Posterior vena cava (tissue), 2 donors: Measurements from ENCODE around the gene TMCC3. TPM values are rescaled to one million over a fixed set of nuclear protein-coding genes. Genes with fewer than 3 reads are reported as not detected.
A peak's percentile ranks its signal among the peaks of the same experiment; 100 is the strongest.

Source experiments
- DNase-seq: peaks from one replicate; pipeline ENCODE4 v3.0.0-alpha.2; 2020; ENCODE audit warnings: low spot score
- intact Hi-C, 2 donors: fragments of 100-400 bp; cut with DNase I; formaldehyde crosslinking; loops; one replicate each; pipeline versions ENCODE4 v1.14.1 to v1.14.2; 2022 to 2023
- total RNA-seq, 2 donors: library from RNA; stranded (reverse); fragmentation: NEBNext Ultra II Directional; extraction: Animal tissue kit (Norgen Biotek cat#: 25700); gene quantifications; one replicate each; pipeline ENCODE4 v1.2.1, GENCODE V29; 2021
- donor health status: DM: yes; HTN: yes; CAD: no.
- donor health status: DM: yes; HTN: yes; CAD: no.

Gene TMCC3
- total RNA-seq, 2 donors from 2014 or later = 10.3 to 21.2 TPM

GRCh38 chr12:94587266-94588241 is 62.8 kb downstream of the TMCC3 start:
- intact Hi-C loops = no loop called here

GRCh38 chr12:94586589-94587259 is 63.6 kb downstream of the TMCC3 start:
- no peak for DNase-seq
- intact Hi-C loops = no loop called here

More at GRCh38 chr12:94587266-94588241, 62.8 kb downstream of the TMCC3 start:
- DNase-seq = no peak

- DNase-seq = no peak
- intact Hi-C loops = no loop called here
These were observed 64.7 kb downstream of the TMCC3 start for GRCh38 chr12:94585626-94586025.

- DNase-seq = no peak
- intact Hi-C loops = no loop called here
These were observed 66.0 kb downstream of the TMCC3 start for GRCh38 chr12:94584377-94584776.

GRCh38 chr12:94582591-94582990 is 67.8 kb downstream of the TMCC3 start:
- intact Hi-C loops = no loop called here

GRCh38 chr12:94575645-94576403 is 74.5 kb downstream of the TMCC3 start:
- intact Hi-C loops = no loop called here
- no peak for DNase-seq

More at GRCh38 chr12:94582591-94582990, 67.8 kb downstream of the TMCC3 start:
- no peak for DNase-seq

GRCh38 chr12:94575024-94575423 is 75.3 kb downstream of the TMCC3 start:
- DNase-seq = no peak
- intact Hi-C loops = no loop called here

- no peak for DNase-seq
- intact Hi-C loops = no loop called here
These were observed 78.8 kb downstream of the TMCC3 start for GRCh38 chr12:94571556-94571955.

- intact Hi-C loops = no loop called here
- DNase-seq = no peak
These were observed 80.2 kb downstream of the TMCC3 start for GRCh38 chr12:94570161-94570560.

GRCh38 chr12:94567761-94568160 is 82.6 kb downstream of the TMCC3 start:
- no peak for DNase-seq
- intact Hi-C loops = no loop called here

GRCh38 chr12:94566345-94566744 is 84.0 kb downstream of the TMCC3 start:
- intact Hi-C loops = no loop called here
- DNase-seq = peak; percentile 20

GRCh38 chr12:94565683-94566082 is 84.7 kb downstream of the TMCC3 start:
- intact Hi-C loops = no loop called here
- DNase-seq = peak; percentile 40

- peak; percentile 31 for DNase-seq
- intact Hi-C loops = no loop called here
These were observed 87.1 kb downstream of the TMCC3 start for GRCh38 chr12:94563286-94563685.

GRCh38 chr12:94561943-94562411 is 88.4 kb downstream of the TMCC3 start:
- DNase-seq = peak; percentile 67
- intact Hi-C loops = no loop called here

GRCh38 chr12:94560431-94561221 is 89.7 kb downstream of the TMCC3 start:
- peak; percentile 72 for DNase-seq
- intact Hi-C loops = no loop called here

GRCh38 chr12:94558612-94559011 is 91.7 kb downstream of the TMCC3 start:
- intact Hi-C loops = loop anchor here in 1 of 2 donors (10.0 kb wide), 1 partner anchor 206 kb away; no protein-coding TSS in a partner anchor
- no peak for DNase-seq

GRCh38 chr12:94557746-94558295 is 92.5 kb downstream of the TMCC3 start:
- intact Hi-C loops = loop anchor here in 1 of 2 donors (10.0 kb wide), 1 partner anchor 207 kb away; no protein-coding TSS in a partner anchor
- no peak for DNase-seq

- intact Hi-C loops = loop anchor here in 1 of 2 donors (10.0 kb wide), 1 partner anchor 209 kb away; no protein-coding TSS in a partner anchor
- DNase-seq = no peak
These were observed 94.7 kb downstream of the TMCC3 start for GRCh38 chr12:94555687-94556086.
